H9 (cell line): ENCODE data around the gene BZW2. TPM values are rescaled to one million over a fixed set of nuclear protein-coding genes. Genes with fewer than 3 reads are reported as not detected.

ENCODE experiments used
- DNase-seq: peaks from one replicate; pipeline ENCODE4 v3.0.0-alpha.2; 2017
- H2AFZ ChIP-seq: one replicate; pipeline ENCODE4 v1.6.1; 2013; ENCODE audit warnings: mild to moderate bottlenecking, low read length, control low read depth, moderate library complexity
- H2AK5ac ChIP-seq: 2 replicates; pipeline ENCODE4 v1.6.1; 2013; ENCODE audit warnings: low read length, control low read depth, mixed read lengths; ENCODE audit not compliant: insufficient read length
- H2BK120ac ChIP-seq: one replicate; pipeline ENCODE4 v1.6.1; 2013; ENCODE audit warnings: low read depth, mild to moderate bottlenecking, low read length, control low read depth, inconsistent platforms; ENCODE audit not compliant: poor library complexity, severe bottlenecking
- H2BK12ac ChIP-seq: 2 replicates; pipeline ENCODE4 v1.6.1; 2013; ENCODE audit warnings: low read length, control low read depth, mixed read lengths, low read depth; ENCODE audit not compliant: insufficient read length
- H2BK15ac ChIP-seq: 2 replicates; pipeline ENCODE4 v1.6.1; 2013; ENCODE audit warnings: low read depth, low read length, control low read depth
- H2BK20ac ChIP-seq: one replicate; pipeline ENCODE4 v1.6.1; 2013; ENCODE audit warnings: low read depth, mild to moderate bottlenecking, low read length, control low read depth, inconsistent platforms; ENCODE audit not compliant: poor library complexity, severe bottlenecking
- H2BK5ac ChIP-seq: 2 replicates; pipeline ENCODE4 v1.6.1; 2013; ENCODE audit warnings: low read length, control low read depth, mixed read lengths; ENCODE audit not compliant: insufficient read length
- H3K14ac ChIP-seq: 2 replicates; pipeline ENCODE4 v1.6.1; 2013; ENCODE audit warnings: low read length, control low read depth; ENCODE audit not compliant: insufficient read depth
- H3K18ac ChIP-seq: 2 replicates; pipeline ENCODE4 v1.6.1; 2013; ENCODE audit warnings: low read depth, mild to moderate bottlenecking, mixed read lengths, low read length, control low read depth; ENCODE audit not compliant: insufficient read length
- H3K23ac ChIP-seq: 2 replicates; pipeline ENCODE4 v1.6.1; 2013; ENCODE audit warnings: low read length, control low read depth, mixed read lengths, low read depth; ENCODE audit not compliant: insufficient read length
- H3K23me2 ChIP-seq: 2 replicates; pipeline ENCODE4 v1.6.1; 2013; ENCODE audit warnings: low read depth, mild to moderate bottlenecking, mixed read lengths, low read length, control low read depth; ENCODE audit not compliant: insufficient read length, poor library complexity, severe bottlenecking
- H3K27ac ChIP-seq: 2 replicates; pipeline ENCODE4 v1.5.1; 2013; ENCODE audit warnings: low read length, control low read depth, mixed read lengths, low read depth; ENCODE audit not compliant: insufficient read length
- H3K27me3 ChIP-seq: 2 replicates; pipeline ENCODE4 v1.6.1; 2013; ENCODE audit warnings: low read length, control low read depth, inconsistent platforms; ENCODE audit not compliant: insufficient read depth
- H3K4ac ChIP-seq: 2 replicates; pipeline ENCODE4 v1.6.1; 2013; ENCODE audit warnings: low read depth, mild to moderate bottlenecking, control low read depth, inconsistent platforms, low read length, moderate library complexity
- H3K4me1 ChIP-seq: 2 replicates; pipeline ENCODE4 v1.6.1; 2013; ENCODE audit warnings: low read length, control low read depth, inconsistent platforms; ENCODE audit not compliant: insufficient read depth
- H3K4me2 ChIP-seq: 2 replicates; pipeline ENCODE4 v1.6.1; 2013; ENCODE audit warnings: low read length, control low read depth, mixed read lengths; ENCODE audit not compliant: insufficient read length, insufficient read depth
- H3K56ac ChIP-seq: 2 replicates; pipeline ENCODE4 v1.6.1; 2013; ENCODE audit warnings: low read depth, mild to moderate bottlenecking, mixed read lengths, low read length, control low read depth; ENCODE audit not compliant: insufficient read length
- H3K79me1 ChIP-seq: 2 replicates; pipeline ENCODE4 v1.6.1; 2013; ENCODE audit warnings: low read depth, mild to moderate bottlenecking, moderate library complexity, low read length, control low read depth, inconsistent platforms; ENCODE audit not compliant: insufficient read depth, poor library complexity, severe bottlenecking
- H3K79me2 ChIP-seq: 2 replicates; pipeline ENCODE4 v1.6.1; 2013; ENCODE audit warnings: low read length, control low read depth, inconsistent platforms; ENCODE audit not compliant: insufficient read depth
- H3K9ac ChIP-seq: 2 replicates; pipeline ENCODE4 v1.6.1; 2013; ENCODE audit warnings: low read length, control low read depth, mixed read lengths; ENCODE audit not compliant: insufficient read length; ENCODE audit errors: extremely low read depth
- H3K9me3 ChIP-seq: one replicate; pipeline ENCODE4 v1.6.1; 2013; ENCODE audit warnings: low read depth, low read length, inconsistent platforms; ENCODE audit not compliant: control insufficient read depth
- H3T11ph ChIP-seq: one replicate; pipeline ENCODE4 v1.6.1; 2013; ENCODE audit warnings: mild to moderate bottlenecking, low read length, control low read depth, inconsistent platforms
- H4K20me1 ChIP-seq: one replicate; pipeline ENCODE4 v1.6.1; 2013; ENCODE audit not compliant: control insufficient read depth, insufficient read length, insufficient read depth
- H4K5ac ChIP-seq: 2 replicates; pipeline ENCODE4 v1.6.1; 2013; ENCODE audit warnings: low read depth, mild to moderate bottlenecking, mixed read lengths, low read length, control low read depth; ENCODE audit not compliant: insufficient read length
- H4K8ac ChIP-seq: replicated peaks from 2 replicates; pipeline ENCODE4 v1.6.1; 2013; ENCODE audit warnings: low read length, control low read depth, mixed read lengths, low read depth; ENCODE audit not compliant: insufficient read length
- H4K91ac ChIP-seq: 2 replicates; pipeline ENCODE4 v1.6.1; 2013; ENCODE audit warnings: low read depth, mild to moderate bottlenecking, moderate library complexity, mixed read lengths, low read length, control low read depth; ENCODE audit not compliant: insufficient read length
- H3K27ac Mint-ChIP-seq, 3 experiments: 2 replicates in 2 of 3; 3 replicates in 1 of 3; pipeline ENCODE4 v1.8.0; 2020 to 2021; ENCODE audit warnings: mixed read lengths in 3 of 3, mild to moderate bottlenecking in 1 of 3, moderate library complexity in 1 of 3
- H3K27me3 Mint-ChIP-seq: 2 replicates; pipeline ENCODE4 v1.8.0; 2021; ENCODE audit warnings: low read depth, mild to moderate bottlenecking, moderate library complexity, mixed read lengths
- H3K36me3 Mint-ChIP-seq, 3 experiments: 2 replicates in 2 of 3; 3 replicates in 1 of 3; pipeline ENCODE4 v1.8.0; 2020 to 2021; ENCODE audit warnings: low read depth in 3 of 3, mixed read lengths in 3 of 3; ENCODE audit not compliant: insufficient read depth in 1 of 3
- H3K4me1 Mint-ChIP-seq, 2 experiments: 2 replicates each; pipeline ENCODE4 v1.8.0; 2020; ENCODE audit warnings: mixed read lengths in 2 of 2
- H3K4me3 Mint-ChIP-seq, 2 experiments: 2 replicates in 1 of 2; 3 replicates in 1 of 2; pipeline ENCODE4 v1.8.0; 2020 to 2021; ENCODE audit warnings: mild to moderate bottlenecking in 2 of 2, mixed read lengths in 2 of 2, moderate library complexity in 1 of 2
- H3K9me3 Mint-ChIP-seq, 2 experiments: 2 replicates in 1 of 2; 3 replicates in 1 of 2; pipeline ENCODE4 v1.8.0; 2020; ENCODE audit warnings: mild to moderate bottlenecking in 2 of 2, mixed read lengths in 2 of 2, moderate library complexity in 1 of 2
- CTCF ChIP-seq: fragments of 200-600 bp; sonication (generic); conservative IDR thresholded peaks from 3 replicates; pipeline ENCODE4 v1.8.0; 2021; ENCODE audit warnings: antibody characterized with exemption, mild to moderate bottlenecking
- total RNA-seq: library from RNA; stranded (reverse); gene quantifications from 2 replicates; pipeline ENCODE4 v1.2.1, GENCODE V29; 2021

Gene BZW2
- total RNA-seq, 1 experiment from 2014 or later = 64.6 TPM

GRCh38 chr7:16715928-16716327, 69.9 kb downstream of the BZW2 start:
- no peak overlapping the region for H3T11ph ChIP-seq
- no peaks in the 10 kb centered on the region for H3K23me2 ChIP-seq
- no peak overlapping the region for H2BK20ac ChIP-seq
- Mint-ChIP-seq H3K4me1 (peaks cover 0 to 4% of the 10 kb centered on the region in 2 experiments; a peak in 3 of 4 replicates), H3K4me3 (no peak overlapping the region), H3K9me3 (no peaks in the 10 kb centered on the region), H3K36me3 (no peaks in the 10 kb centered on the region), H3K27me3 (no peaks in the 10 kb centered on the region), H3K27ac (no peak overlapping the region)
- H2AK5ac ChIP-seq = no peak overlapping the region
- H4K5ac ChIP-seq = no peak overlapping the region
- H3K9me3 ChIP-seq = no peaks in the 10 kb centered on the region
- H3K79me1 ChIP-seq = no peaks in the 10 kb centered on the region
- H2AFZ ChIP-seq = no peak overlapping the region
- no peak overlapping the region for H2BK5ac ChIP-seq
- no peaks in the 10 kb centered on the region for H3K4me1 ChIP-seq
- H2BK120ac ChIP-seq = no peak overlapping the region
- no peak overlapping the region for H3K4me2 ChIP-seq
- no peak overlapping the region for H3K56ac ChIP-seq
- no peak overlapping the region for H3K23ac ChIP-seq
- no peak overlapping the region for H3K27ac ChIP-seq
- no peak overlapping the region for H3K14ac ChIP-seq
- no peaks in the 10 kb centered on the region for H3K27me3 ChIP-seq
- TF ChIP-seq CTCF = no peak
- no peak overlapping the region for H4K91ac ChIP-seq
- no peak overlapping the region for H3K9ac ChIP-seq
- H2BK15ac ChIP-seq = no peak overlapping the region
- no peaks in the 10 kb centered on the region for H3K79me2 ChIP-seq
- H3K18ac ChIP-seq = no peak overlapping the region
- no peak overlapping the region for H4K8ac ChIP-seq
- H4K20me1 ChIP-seq = no peaks in the 10 kb centered on the region
- no peak overlapping the region for H2BK12ac ChIP-seq
- H3K4ac ChIP-seq = no peak overlapping the region
- no peak for DNase-seq
